Measurements from ENCODE around the gene CLPX.

GRCh38 chr15:65204236-65204930 is 19.2 kb upstream of the CLPX start:
- TF ChIP-seq, protein P1, sequence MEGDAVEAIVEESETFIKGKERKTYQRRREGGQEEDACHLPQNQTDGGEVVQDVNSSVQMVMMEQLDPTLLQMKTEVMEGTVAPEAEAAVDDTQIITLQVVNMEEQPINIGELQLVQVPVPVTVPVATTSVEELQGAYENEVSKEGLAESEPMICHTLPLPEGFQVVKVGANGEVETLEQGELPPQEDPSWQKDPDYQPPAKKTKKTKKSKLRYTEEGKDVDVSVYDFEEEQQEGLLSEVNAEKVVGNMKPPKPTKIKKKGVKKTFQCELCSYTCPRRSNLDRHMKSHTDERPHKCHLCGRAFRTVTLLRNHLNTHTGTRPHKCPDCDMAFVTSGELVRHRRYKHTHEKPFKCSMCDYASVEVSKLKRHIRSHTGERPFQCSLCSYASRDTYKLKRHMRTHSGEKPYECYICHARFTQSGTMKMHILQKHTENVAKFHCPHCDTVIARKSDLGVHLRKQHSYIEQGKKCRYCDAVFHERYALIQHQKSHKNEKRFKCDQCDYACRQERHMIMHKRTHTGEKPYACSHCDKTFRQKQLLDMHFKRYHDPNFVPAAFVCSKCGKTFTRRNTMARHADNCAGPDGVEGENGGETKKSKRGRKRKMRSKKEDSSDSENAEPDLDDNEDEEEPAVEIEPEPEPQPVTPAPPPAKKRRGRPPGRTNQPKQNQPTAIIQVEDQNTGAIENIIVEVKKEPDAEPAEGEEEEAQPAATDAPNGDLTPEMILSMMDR (IDR thresholded peaks at IDR 0.05; ENCODE audit: borderline replicate concordance, extremely low read depth, low read length, poor library complexity, severe bottlenecking), result no peak
- no peak for TF ChIP-seq EZH2 (IDR thresholded peaks at IDR 0.05; ENCODE audit: borderline replicate concordance, low read depth, low read length, severe bottlenecking)

All from DND-41 (cell line).